Heart left ventricle (tissue), 16 donors: Measurements from ENCODE around the gene OLFM2. TPM values are rescaled to one million over a fixed set of nuclear protein-coding genes. Genes with fewer than 3 reads are reported as not detected.
A peak's percentile ranks its signal among the peaks of the same experiment; 100 is the strongest.

Experiments used
- ATAC-seq, 4 donors: fragments of 200-7000 bp; cut with Tn5 transposase; one replicate each; pipeline ENCODE4 v1.9.1; 2020 to 2022; ENCODE audit warnings: moderate library complexity in 4 of 4, mild to moderate bottlenecking in 3 of 4, moderate number of reproducible peaks in 1 of 4
- DNase-seq, 5 donors: peaks; one replicate each; pipeline ENCODE4 v3.0.0-alpha.2; 2020
- H3K27ac ChIP-seq, 12 donors: fragments of 200-600 bp; sonication (generic) in 4 of 12; one replicate each; pipeline versions ENCODE4 v1.5.0 to v1.8.0; 2016 to 2022; ENCODE audit warnings: mild to moderate bottlenecking in 2 of 12
- H3K27me3 ChIP-seq, 9 donors: fragments of 200-600 bp; sonication (generic) in 2 of 9; one replicate each; pipeline versions ENCODE4 v1.5.1 to v1.8.0; 2016 to 2022; ENCODE audit warnings: mild to moderate bottlenecking in 3 of 9
- H3K36me3 ChIP-seq, 9 donors: fragments of 200-600 bp; sonication (generic) in 2 of 9; one replicate each; pipeline versions ENCODE4 v1.5.0 to v1.8.0; 2018 to 2022; ENCODE audit warnings: mild to moderate bottlenecking in 2 of 9
- H3K4me1 ChIP-seq, 12 donors: fragments of 200-600 bp; sonication (generic) in 4 of 12; one replicate each; pipeline versions ENCODE4 v1.5.0 to v1.8.0; 2016 to 2022; ENCODE audit warnings: mild to moderate bottlenecking in 3 of 12
- H3K4me3 ChIP-seq, 12 donors: fragments of 200-600 bp; sonication (generic) in 4 of 12; one replicate each; pipeline versions ENCODE4 v1.5.0 to v1.8.0; 2017 to 2022; ENCODE audit warnings: mild to moderate bottlenecking in 9 of 12, moderate library complexity in 4 of 12
- H3K9me3 ChIP-seq, 12 donors: fragments of 200-600 bp; sonication (generic) in 4 of 12; one replicate each; pipeline versions ENCODE4 v1.5.0 to v1.8.0; 2016 to 2022; ENCODE audit warnings: mild to moderate bottlenecking in 1 of 12
- POLR2A ChIP-seq, 2 donors: fragments of 450-650 bp; IDR thresholded peaks; one replicate each; pipeline ENCODE4 v1.6.1; 2017; ENCODE audit warnings: antibody characterized with exemption in 2 of 2, mild to moderate bottlenecking in 2 of 2, moderate library complexity in 2 of 2
- WGBS, 4 donors: extraction: QIAGEN DNeasy Blood & Tissue Kit in 2 of 4; methylation state at CpG; one replicate each; pipeline versions ENCODE4 v1.1.5 to v1.1.7; 2013 to 2018; 5-methylcytosine and 5-hydroxymethylcytosine counted together
- intact Hi-C, 10 donors: fragments of 100-400 bp; cut with DNase I; formaldehyde crosslinking; loops; one replicate each; pipeline versions ENCODE4 v1.11.1 to v1.14.2; 2022
- polyA plus RNA-seq, 2 donors: library from polyadenylated mRNA; stranded (reverse); fragments of 200-250 nt; gene quantifications; one replicate each; pipeline ENCODE4 v1.2.3, GENCODE V29; 2013
- total RNA-seq, 9 donors: library from RNA; depleted of rRNA in 2 of 9; stranded (reverse); fragments of >200 nt in 2 of 9; fragmentation: NEBNext Ultra II Directional in 3 of 9; extraction: Animal tissue kit (Norgen Biotek cat#: 25700) in 3 of 9; gene quantifications; one replicate each; pipeline versions ENCODE4 v1.1.0 to v1.2.4, GENCODE V29; 2016 to 2023
- TF ChIP-seq, protein P1 (sequence below), 12 donors: fragments of 200-600 bp; sonication (generic) in 4 of 12; IDR thresholded peaks; one replicate each; pipeline versions ENCODE4 v1.5.0 to v1.8.0; 2018 to 2022; ENCODE audit warnings: antibody characterized with exemption in 12 of 12, mild to moderate bottlenecking in 5 of 12
- donor health status: ischemic (EF 13 %, LVEDD 7.1; RV severe dilation, severe dysfunction).
- donor health status: healthy with polysubstance abuse.
- donor health status: DM: no; HTN: yes; CAD: no.
- donor health status: DM: no; HTN: no; CAD: no.
- donor health status: ischemic (EF 25% LVEDD 6.9; RV normal size, moderate dysfunction).
- donor health status: ischemic (EF 25% LVEDD 5.7; RV mildly dilated, moderate dysfunction).
- donor health status: healthy.
- donor health status: DM: yes; HTN: yes; CAD: no.
- donor health status: ischemic (EF 35%, LVEDD 5.7; RV mildly dilated, moderate dysfunction).
- donor health status: nonischemic (EF 11% LVEDD 7.7; RV severe dilation, severe dysfunction).
- donor health status: DM: yes; HTN: yes; CAD: no.
- donor health status: PGD.
- donor health status: ischemic (EF 29% LVEDD 5.4; RV normal size, mild dysfunction).
- donor health status: nonischemic (EF 23%, LVEDD 6.1; RV moderate dilation, normal function).

OLFM2 gene
- total and polyA plus RNA-seq, 11 donors: 0.67 to 4.6 (median 2.4) TPM

DNA sequence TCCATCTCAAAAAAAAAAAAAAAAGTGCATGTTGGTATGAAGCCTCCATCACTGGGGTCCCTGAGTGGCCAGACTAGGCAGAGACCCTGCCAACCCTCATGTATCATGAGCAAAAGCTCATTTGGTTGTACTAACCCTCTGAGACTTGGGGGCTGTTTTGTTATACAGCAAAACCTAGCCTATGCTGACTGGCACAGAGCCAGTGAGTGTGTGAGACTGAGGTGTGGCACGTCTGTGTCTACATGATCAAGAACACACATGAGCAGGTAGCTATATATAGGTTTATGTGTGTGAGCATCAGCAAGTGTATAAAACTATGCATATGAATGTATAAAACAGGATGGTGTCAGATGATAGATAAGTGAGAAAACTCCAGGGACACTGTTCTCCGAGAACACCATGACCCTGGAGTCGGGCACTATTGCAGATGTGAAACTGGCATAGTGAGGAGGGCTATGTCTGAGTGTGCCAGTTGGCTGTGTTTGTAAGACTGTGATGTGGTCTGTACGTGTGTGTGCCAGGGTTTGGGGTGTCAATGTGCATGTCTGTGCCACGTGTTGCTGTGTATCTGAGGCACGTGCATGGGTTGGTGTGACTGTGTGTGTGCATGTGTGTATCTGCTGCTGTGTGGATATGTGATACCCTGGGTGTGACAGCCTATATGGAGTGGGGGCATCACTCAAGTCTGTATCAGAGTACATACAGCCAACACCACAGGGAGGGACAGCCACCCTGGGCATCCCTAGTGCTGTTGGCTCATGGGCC is 44.5 kb downstream of the OLFM2 start:
- H3K27ac ChIP-seq: no peak overlapping the region
- TF ChIP-seq, protein P1, sequence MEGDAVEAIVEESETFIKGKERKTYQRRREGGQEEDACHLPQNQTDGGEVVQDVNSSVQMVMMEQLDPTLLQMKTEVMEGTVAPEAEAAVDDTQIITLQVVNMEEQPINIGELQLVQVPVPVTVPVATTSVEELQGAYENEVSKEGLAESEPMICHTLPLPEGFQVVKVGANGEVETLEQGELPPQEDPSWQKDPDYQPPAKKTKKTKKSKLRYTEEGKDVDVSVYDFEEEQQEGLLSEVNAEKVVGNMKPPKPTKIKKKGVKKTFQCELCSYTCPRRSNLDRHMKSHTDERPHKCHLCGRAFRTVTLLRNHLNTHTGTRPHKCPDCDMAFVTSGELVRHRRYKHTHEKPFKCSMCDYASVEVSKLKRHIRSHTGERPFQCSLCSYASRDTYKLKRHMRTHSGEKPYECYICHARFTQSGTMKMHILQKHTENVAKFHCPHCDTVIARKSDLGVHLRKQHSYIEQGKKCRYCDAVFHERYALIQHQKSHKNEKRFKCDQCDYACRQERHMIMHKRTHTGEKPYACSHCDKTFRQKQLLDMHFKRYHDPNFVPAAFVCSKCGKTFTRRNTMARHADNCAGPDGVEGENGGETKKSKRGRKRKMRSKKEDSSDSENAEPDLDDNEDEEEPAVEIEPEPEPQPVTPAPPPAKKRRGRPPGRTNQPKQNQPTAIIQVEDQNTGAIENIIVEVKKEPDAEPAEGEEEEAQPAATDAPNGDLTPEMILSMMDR (IDR thresholded peaks at IDR 0.05): no peak
- no peak for TF ChIP-seq POLR2A (IDR thresholded peaks at IDR 0.05)
- no peaks in the 10 kb centered on the region for H3K27me3 ChIP-seq
- no peaks in the 10 kb centered on the region for H3K4me1 ChIP-seq
- no peak overlapping the region for H3K4me3 ChIP-seq
- H3K9me3 ChIP-seq: no peaks in the 10 kb centered on the region
- DNase-seq (no peak), ATAC-seq (no peak)
- no peaks in the 10 kb centered on the region for H3K36me3 ChIP-seq
- intact Hi-C loops: no loop called here
- 64 to 76% (median 71%) methylated on average over 6 of the region's 6 CpGs for WGBS, 4 donors

DNA sequence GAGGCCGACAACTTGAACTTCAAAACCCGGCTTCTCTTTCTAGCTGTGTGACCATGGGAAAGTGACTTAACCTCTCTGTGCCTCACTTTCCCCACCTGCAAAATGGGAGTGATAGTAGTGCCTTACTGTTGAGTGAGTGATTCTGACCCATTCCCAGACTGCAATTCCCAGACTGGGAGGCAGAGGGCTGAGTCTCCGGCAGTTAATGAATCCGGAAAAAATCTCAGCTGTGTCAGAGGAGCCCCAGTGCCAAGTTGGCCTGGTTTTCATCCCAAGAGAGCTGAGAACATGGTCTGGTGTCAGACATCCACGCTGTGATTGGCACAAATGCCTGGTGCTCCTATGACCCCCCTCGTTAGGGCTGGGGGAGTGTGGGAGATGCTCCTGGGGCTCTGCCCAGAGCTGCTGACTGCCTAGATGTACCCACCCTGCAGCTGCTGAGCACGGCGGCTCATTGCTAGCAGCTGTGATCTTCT is 51.2 kb downstream of the OLFM2 start:
- Histone ChIP-seq H3K9me3 (no peaks in the 10 kb centered on the region), H3K36me3 (no peaks in the 10 kb centered on the region), H3K27me3 (no peaks in the 10 kb centered on the region), H3K27ac (no peak overlapping the region), H3K4me1 (no peaks in the 10 kb centered on the region), H3K4me3 (no peak overlapping the region)
- no peak for TF ChIP-seq POLR2A (IDR thresholded peaks at IDR 0.05)
- TF ChIP-seq, protein P1 (IDR thresholded peaks at IDR 0.05): peak in 8 of 12 donors; percentile 10 to 51 (median 24)
- intact Hi-C loops: no loop called here
- ATAC-seq (peak in 3 of 4 donors; percentile 58 to 82 (median 63)), DNase-seq (peak in 4 of 5 donors; percentile 21 to 55 (median 39))
- WGBS, 4 donors: 23 to 45% (median 40%) methylated on average over 4 to 8 of the region's 8 CpGs

DNA sequence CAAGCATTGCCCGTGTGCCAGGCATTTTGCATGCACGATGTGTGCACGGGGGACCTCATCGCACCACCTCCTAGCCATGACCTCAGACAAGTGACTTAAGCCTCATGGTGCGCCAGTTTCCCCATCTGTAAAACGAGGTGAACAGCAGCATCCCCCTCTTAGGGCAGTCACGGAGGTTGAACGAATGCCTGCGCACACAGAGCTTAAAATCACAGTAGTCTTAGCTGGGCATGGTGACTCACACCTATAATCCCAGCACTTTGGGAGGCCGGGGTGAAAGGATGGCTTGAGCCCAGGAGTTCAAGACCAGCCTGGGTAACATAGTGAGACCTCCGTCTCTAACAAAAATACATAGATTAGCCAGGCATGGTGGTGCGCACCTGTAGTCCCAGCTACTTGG is 52.6 kb downstream of the OLFM2 start:
- H3K27me3 ChIP-seq: peaks cover 0 to 7% (median 0%) of the 10 kb centered on the region in 9 donors
- WGBS, 4 donors: 76 to 88% (median 79%) methylated on average over 12 of the region's 12 CpGs

DNA sequence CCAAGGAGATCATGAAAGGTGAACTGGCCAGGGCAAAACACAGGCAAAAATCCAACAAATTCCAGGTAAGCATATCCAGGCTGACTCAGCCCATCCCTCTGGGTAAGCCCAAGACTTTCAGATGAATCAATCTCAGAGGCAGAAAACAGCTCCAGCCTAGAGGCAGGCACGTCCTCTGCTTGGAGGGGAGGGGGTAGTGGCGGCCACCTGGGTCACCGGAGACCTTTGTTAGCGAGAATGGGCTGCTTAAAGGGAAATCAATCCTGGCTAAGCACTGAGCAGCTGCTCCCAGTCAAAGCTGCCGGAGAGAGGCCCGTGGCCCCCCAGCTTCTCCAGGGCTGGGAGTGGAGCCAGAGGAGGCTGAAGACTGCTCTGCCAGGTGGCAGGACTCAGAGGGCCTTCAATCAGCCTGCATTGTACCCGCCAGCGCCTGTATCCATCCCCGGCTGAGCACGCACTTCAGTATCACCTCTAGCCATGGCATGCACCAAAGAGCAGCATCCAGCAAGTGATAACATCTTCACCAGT is 53.0 kb downstream of the OLFM2 start:
- 38 to 55% (median 49%) methylated on average over 7 to 10 of the region's 10 CpGs for WGBS, 4 donors
- TF ChIP-seq, protein P1 (IDR thresholded peaks at IDR 0.05): no peak
- no peak for TF ChIP-seq POLR2A (IDR thresholded peaks at IDR 0.05)
- DNase-seq: no peak
- no peak overlapping the region for H3K27ac ChIP-seq
- no peak overlapping the region for H3K4me3 ChIP-seq
- H3K27me3 ChIP-seq: peaks cover 0 to 7% (median 0%) of the 10 kb centered on the region in 9 donors
- H3K36me3 ChIP-seq: no peaks in the 10 kb centered on the region
- intact Hi-C loops: no loop called here
- H3K4me1 ChIP-seq: no peaks in the 10 kb centered on the region
- ATAC-seq: peak in 1 of 4 donors; percentile 35
- H3K9me3 ChIP-seq: no peaks in the 10 kb centered on the region

More for the DNA sequence above, 52.6 kb downstream of the OLFM2 start:
- Histone ChIP-seq H3K36me3 (no peaks in the 10 kb centered on the region), H3K4me1 (no peaks in the 10 kb centered on the region), H3K9me3 (no peaks in the 10 kb centered on the region), H3K27ac (no peak overlapping the region), H3K4me3 (no peak overlapping the region)
- intact Hi-C loops: no loop called here
- ATAC-seq (no peak), DNase-seq (no peak)
- TF ChIP-seq, protein P1 (IDR thresholded peaks at IDR 0.05): no peak
- TF ChIP-seq POLR2A (IDR thresholded peaks at IDR 0.05): no peak
